ENCODE results near the gene AXIN2.

Gene AXIN2, protein sequence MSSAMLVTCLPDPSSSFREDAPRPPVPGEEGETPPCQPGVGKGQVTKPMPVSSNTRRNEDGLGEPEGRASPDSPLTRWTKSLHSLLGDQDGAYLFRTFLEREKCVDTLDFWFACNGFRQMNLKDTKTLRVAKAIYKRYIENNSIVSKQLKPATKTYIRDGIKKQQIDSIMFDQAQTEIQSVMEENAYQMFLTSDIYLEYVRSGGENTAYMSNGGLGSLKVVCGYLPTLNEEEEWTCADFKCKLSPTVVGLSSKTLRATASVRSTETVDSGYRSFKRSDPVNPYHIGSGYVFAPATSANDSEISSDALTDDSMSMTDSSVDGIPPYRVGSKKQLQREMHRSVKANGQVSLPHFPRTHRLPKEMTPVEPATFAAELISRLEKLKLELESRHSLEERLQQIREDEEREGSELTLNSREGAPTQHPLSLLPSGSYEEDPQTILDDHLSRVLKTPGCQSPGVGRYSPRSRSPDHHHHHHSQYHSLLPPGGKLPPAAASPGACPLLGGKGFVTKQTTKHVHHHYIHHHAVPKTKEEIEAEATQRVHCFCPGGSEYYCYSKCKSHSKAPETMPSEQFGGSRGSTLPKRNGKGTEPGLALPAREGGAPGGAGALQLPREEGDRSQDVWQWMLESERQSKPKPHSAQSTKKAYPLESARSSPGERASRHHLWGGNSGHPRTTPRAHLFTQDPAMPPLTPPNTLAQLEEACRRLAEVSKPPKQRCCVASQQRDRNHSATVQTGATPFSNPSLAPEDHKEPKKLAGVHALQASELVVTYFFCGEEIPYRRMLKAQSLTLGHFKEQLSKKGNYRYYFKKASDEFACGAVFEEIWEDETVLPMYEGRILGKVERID

DNA sequence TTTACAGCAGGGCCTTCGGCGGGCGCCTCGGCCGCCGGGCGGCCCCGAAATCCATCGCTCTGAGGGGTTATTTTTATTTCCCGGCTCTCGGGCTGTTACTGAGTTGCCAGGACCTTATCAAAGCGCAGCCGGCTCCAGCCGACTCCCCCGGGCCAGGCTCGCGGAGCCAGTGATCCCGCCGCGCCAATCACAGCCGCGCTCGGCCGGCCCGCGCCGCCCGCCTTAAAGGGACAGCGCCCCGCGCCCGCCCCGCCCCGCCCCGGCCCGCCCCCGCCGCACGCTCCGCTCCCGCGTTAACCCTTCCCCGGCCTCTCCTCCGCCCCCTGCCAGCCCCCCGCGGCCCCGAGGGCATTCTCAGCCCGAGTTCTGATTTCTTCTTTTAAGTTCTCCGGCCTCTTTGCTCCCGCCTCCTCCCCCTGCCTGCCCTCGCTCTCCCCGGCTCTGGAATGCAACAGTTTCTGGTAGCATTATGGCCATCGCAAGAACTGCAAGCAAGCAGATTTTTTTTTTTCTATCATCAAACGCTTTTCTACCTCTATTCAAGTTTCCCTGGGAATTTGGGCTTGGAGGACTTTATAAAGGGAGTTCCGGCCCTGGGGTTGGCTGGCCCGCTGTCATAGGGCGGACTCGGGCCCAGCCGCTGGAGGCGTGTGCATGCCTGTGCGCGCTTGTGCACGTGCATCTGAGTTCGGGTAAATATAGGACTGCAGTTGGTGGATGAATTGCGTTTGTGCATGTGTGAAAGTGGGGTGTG lies at the start of gene AXIN2:
Gene AXIN2, minus strand, starts transcription at position 197 of the 754 bp plus-strand sequence. CDS start 3,028 bp downstream, outside the sequence.
- no peak for FAIRE-seq

DNA sequence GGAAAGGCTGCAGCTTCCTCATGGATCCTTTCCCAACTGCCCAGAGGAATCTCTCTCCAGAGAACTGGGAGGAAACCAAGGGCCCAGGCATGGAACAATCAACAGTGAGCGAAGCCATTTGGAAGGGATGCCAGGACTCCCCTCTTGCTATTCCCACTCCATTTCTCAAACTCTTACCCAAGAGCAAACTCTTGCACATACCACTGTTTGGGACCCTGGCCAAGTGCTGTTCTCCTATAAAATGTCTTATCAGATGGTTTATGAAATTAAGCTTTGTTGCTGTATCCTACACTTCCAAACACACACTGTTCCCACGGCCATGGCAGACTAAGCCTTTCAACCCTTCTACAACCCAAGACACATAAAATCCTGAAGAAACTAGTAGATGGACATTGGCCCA lies 48.3 kb upstream of the AXIN2 start:
- FAIRE-seq = no peak

DNA sequence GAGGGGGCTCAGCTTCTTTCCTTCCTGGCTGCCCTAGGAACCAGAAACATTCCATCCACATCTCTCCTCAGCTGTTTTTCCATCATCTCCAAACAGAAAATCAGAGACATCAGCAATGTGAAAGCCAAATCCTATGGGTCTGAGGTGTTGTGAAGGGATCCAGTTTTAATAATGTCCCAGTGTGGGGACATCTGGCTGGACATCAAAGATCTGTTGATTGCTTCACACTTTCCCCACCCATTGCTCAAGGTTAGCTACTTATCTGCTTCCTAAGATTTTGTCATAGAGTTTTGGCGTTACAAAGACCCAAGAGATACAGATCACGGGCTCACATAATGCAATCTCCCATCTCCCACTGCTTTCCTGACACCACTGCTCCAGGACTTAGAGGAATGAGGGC lies 47.8 kb upstream of the AXIN2 start:
- FAIRE-seq = no peak

DNA sequence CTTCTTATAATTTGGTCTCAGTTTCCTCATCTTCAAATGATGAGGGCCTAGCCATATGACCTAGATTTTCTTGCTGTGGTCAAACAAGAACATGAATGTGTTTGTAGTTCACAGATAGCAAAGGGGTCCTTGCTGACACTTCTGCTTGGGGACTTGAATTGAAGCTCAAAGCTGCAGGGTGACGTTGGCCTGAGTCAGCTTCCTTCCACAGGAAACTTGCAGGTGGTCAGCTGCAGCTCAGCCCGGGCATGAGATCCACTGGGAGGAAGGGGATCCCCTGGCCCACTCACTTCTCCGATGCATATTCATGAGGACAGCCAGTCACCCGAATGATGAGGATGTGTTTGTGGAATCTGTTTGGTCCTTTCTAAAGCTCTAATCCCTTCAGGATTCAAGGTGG lies 42.6 kb upstream of the AXIN2 start:
- no peak for FAIRE-seq

DNA sequence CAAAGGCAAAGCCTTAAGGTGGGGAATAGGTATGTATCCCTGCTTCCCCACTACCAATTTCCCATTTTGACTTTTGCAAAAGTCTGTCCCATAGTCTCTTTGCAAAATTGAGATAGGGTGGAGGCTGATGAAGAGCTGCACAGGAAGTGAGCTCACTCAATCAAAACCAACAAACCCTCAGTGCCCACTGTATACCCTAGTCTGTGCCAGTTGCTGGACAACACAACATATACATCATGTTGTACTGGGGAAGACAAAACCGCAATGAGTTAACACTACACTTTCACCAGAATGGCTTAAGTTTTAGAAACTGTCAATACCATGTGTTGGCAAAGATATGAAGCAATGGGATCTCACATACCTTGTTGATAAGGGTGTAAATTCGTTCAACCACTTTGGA lies 40.4 kb upstream of the AXIN2 start:
- FAIRE-seq = no peak

DNA sequence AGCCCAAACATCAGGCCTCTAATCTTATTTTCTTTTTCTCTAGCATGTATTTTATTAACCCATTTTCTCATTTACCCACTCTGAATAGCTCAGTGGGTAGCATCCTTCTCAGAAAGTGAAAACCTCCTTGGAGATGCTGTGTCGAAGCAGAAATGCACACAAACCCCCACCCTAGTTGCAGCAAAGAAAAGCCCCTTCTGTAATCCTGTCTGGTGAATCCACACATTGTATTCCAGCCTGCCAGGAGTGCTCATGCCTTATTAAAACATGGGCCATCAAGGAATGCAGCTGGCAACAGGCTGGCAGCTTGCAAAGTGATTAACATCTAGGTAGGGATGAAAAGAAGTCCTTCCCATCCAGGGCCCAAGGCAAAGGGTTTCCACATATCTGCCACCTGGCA lies 39.7 kb upstream of the AXIN2 start:
- no peak for FAIRE-seq

DNA sequence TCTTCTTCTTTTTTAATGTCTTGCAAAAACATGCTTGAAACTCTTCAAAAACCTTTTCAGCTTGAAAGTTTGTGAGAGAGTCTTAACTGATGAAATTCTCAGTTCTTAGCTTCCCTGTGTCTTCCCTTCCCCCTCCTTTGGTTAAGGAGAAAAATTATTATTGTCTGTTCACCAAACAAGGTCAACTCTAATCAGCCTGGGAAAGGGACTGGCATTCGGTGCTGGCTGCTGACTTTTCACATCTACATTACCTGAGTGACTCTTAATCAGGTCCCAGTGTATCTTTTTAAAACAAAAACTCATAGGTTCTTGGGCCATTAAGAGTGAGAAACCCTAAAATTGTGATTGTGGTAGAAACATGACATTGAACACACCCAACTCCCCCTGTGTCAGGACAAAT lies 39.1 kb upstream of the AXIN2 start:
- no peak for FAIRE-seq

DNA sequence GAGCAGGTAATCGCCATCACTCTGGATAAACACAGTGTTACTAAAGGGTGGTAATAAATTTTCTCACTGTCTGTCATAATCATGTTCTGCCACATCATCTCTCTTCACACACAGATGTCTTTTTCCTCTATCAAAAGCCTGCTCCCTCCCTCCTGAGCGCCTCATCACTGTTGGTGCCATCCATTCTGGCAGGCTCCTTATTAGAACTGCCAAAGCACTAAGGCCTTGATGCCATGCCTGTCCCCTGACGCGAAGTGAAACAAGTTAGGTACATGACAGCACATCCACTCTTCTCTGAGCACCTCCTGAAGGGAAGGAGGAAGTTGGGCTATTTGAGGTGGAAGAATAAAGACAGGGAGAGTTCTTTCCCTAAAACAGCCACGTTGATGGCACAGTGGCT lies 38.2 kb upstream of the AXIN2 start:
- FAIRE-seq = no peak

DNA sequence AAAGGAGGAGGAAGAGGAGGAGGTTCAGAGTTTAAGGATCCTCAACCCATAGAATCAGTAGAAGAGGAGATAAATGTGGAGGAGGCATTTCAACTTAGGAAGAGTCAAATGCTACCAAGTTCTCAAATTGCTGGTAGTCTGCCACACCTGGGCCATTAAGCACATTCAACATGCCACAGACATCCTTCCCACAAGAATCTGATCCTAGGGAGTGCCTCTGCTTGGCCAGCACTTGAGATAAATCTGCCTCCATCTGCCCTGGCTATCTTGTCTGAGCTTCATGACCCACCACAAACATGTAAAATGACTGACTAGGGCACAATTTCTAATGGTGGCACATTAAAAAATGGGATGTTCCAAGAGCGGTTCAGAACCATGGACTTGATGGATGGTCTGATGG lies 37.3 kb upstream of the AXIN2 start:
- FAIRE-seq = no peak

DNA sequence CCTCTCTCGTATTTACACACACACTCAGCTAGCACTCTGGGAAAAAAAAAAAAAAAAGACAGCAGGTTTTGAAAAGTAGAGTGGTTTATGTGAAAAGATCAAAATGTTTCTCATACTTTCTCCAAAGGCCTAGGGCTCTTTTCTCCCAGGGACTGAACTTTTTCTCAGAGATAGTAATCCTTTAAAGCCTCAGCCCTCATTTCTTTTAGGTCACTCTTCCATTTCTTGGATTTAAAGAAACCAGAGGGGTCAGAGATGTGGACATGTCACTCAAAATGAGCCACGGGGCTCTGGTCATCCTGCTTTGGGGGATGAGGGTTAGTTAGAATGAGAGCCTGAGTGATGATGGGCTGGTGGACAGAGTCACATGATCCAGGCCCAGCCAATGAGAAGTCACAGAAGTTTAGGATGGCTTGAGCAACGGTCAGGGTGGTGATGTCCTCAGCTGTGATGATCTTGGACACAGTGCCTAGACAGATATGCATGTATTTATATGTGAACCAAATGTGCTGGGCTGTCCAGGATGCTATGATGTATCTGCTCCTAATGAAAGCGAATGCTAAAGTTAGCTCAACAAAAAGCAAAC lies 33.7 kb upstream of the AXIN2 start:
- peak; percentile 21 for FAIRE-seq

DNA sequence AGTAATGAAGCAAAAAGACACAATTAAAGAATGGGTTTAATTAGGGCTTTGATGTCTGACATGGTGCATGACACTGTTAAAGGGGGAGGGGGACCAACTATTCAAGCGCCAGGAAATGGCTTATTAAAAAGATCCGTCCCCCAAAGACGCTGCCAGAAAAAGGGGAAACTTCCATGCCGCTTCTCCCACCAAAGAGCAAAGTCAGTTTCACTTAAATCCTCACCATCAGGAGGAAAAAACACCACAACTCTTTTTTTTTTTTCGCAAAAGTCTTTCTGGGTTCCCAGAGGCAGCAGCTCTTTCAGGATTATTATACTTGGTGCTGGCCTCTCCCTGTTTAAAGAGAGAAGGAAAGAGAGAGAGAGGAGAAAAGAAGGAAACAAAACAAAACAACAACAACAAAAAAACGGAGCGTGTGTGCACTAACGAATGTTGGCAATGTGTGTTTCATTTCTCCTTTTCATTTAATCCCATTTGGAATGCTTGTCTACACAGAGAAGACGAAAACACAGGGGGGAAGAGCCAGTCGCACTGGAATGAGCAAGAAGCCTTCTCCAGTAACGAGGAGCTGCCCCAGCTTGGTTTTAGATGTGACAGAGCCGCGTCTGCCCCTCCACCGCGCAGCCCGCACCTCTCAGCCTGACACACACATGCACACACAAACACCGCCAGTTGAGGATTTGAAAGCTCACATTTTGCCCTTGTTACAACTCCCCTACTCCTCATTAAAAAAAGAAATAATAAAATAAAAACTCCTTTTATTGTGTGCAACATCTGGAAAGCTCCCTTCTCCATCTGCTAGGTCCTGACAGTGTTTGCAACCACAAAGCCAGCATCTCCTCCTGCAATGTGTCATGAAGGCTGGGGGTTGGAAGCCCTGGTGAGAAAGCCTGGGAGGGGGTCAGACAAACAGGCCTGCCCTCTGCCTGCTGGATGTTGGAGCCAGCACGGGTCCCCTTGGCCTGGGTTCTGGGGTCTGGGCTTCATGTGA lies 32.7 kb upstream of the AXIN2 start:
- peak; percentile 92 for FAIRE-seq

DNA sequence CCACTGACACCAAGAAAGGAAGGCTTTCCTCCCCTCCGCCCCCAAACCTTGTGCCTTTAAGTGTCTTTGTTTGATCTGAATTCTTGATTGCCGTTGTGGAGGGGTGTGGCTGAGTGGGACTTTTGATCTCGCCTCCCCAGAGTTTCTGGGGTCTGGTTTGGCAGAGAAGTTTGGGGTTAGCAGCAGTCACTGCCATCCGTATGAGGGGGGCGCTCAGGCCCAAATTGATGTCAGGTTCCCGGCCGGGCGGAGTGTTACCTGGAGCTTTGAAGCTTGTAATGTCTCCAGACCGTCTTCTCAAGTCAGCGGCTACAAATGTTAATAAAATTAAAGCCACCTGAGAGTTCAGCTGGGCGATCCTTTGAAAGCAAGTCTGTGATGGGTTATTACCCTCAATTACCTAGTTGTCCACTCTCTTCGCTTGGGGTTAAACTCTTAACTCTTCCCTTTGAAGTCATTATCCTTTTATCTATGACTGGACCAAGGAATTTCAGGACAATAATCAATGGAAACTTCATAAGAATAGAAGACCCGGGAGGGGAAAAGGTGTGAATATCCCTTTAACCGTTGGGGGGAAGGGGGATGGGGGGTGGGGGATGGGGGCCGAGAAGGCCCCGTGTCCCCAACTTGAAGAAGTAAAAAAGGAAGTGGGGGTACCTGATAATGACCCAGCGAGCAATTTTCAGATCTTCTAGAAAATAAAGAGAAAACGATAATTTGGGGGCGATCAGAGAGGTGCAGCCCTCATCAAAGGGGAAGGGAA lies 31.8 kb upstream of the AXIN2 start:
- FAIRE-seq = no peak

DNA sequence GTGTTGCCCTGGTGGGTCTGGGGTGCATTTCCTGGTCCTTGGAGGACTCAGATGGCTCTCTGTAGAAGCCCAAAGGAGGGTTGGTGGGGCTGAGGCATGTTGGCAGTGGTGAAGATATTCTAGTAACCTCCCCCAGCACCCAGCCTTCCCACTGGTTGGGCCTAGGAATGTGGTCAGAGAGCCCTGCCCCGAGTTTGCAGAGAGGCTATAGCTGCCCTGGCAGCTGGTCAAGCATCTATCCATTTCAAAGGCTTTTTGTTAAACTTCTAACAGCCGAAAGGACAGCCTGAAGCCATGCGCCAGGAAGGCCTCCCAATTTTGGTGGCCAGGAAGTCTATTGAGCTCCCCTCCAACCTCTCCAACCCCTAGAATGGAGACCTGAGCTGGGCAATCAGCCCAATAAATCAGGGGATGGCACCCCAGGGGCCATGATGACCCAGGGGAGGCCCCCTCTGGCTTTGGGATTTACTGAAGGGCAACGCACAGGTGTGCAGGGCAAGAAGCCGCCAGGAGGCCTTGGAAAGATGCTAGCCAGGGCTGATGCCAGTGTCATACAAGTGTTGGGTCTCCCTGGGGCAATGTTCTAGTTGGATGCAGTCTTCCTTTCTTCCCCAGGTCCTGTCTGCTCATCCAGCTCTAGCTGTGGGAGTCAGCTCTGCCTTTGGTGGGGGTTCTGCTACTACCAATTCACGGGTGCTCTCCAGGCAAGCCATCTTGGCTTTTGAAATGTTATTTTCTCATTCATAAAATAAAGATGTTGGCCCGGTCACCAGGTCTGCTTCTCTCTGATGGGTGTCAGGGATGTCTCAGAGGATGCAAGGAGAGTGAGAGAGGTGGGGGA lies 30.9 kb upstream of the AXIN2 start:
- no peak for FAIRE-seq

DNA sequence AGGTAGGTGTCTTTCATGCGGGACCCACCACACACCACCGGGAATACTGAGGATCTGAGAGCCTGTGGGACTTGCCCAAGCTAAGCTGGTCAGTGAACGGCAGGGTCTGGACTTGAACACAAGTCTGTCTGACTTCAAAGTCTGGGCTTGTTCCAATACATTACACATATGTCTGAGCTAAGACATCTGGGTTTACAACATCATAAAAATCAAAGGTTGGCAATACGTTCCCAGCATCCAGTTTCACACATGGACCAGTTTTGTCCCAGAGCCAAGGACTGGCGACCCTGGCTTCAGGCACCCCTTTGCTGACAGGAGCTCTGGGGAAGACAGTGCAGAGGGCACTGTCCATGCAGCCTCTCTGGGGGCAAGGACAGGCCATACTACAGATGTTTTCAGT lies 27.9 kb upstream of the AXIN2 start:
- no peak for FAIRE-seq

DNA sequence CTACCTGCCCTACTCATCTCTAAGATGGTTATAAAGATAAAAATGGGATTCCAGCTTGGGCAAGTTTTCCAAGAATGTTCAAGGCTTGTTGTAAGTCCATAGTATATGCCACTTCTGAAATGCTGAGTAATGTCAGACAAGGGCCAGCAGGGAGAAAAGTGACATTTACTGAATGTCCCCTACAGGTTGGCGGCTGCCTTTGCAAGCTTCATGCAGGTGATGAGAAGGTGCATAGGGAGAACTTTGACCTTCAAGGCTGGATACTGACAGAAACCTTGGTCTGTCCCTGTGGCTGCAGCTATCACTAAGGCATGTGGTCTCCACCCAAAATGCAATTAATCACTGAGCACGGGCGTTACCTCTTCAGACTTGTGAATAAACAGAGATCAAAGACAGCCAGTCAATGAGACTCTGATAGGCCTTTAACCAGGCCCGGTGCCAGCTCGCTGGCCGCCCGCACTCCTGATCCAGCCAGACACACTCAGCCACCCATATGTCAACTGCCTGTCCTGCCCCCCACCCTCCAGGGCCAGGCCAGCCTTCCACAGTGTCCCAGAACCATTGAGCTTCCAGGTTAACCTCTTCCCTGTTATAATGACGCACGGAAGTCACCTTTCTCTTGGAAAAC lies 26.8 kb upstream of the AXIN2 start:
- FAIRE-seq = no peak

DNA sequence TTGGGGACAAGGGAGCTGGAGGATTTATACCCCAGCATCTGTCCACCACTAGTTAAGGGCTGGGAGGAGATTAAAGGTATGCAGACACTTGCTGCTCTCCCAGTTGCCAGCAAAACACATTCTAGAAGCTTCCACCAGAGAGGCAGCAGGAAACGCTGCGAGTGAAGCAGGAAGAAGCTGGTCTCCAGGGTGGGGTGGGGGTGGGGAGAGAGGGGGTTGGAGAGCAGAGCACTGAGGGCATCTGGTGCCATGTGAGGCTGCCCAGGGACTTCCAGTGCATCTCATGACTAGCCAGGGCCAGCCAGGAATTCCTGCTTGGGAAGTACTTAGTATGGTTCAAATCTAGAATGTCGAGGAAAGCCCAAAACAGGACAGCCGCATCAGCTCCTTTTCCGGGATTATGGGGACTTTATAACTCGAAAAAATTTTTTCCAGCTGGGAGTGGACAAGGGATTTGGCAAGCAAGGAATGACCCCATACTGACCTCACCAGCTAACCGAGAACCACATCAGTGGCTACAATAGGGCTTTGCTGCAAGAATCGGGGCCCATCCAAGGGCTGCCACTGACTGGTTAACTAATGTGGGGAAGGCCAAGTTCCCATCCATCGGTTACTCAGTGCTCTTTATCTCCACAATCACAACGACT lies 26.2 kb upstream of the AXIN2 start:
- FAIRE-seq = no peak

DNA sequence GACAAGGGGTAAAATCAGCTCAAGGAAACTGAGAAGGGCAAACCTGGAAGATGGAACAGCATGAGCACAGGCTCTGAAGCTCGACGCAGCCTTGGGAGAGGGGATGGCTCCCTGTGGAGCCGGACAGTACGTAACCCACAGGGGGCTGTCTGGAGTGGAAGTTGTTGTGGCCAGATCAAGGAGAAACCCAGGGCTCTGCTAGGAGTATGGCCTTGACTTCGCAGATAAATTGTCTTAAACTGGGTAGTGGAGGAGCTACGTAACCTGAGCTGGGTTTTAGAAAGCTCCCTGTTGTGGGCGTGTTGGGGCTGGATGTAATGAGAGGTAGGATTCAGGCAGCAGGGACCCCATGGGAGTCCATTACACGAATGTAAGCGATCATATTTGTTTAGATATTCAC lies 25.5 kb upstream of the AXIN2 start:
- FAIRE-seq = no peak

DNA sequence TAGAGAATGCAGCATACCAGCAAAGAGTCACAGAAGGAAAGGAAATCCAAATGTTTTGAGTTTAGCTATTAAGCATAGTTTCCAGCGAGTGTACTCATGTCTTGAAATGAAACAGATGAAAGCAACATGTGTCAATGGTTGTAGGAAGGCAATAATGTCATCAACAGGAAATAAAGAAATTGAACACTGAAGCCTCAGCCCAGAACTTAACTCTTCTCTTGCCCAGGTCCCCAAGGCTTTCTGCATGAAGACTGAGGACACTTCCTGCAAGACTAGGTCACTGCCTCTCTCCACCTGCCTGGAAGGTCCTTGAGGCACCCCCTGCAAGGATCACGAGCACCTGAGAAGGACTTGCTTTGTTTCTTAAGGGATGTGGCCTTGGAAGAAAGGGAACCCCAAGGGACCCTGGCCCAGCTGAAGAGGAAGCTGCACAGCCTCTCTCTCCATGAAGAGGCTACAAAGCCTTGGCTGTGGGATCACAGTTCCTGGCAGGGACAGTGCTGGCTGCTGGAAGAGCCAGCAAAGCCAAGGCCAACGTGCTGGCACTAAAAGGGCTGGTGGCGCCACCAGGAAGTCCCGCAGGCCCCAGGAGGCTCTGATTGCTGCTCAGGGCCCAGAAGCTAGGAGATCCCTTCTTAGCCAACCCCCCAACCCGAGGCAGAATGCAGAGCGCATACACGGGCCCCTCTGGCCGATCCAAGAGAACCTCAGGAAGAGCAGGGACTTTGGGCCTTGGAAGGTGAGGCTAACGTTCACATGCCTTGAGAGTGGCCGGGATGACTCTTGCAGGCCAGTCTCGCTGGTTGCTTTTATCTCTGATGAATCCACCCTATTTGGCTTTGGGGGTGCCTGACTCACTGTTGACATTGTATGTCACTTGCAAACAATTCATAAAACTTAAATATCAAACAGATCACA lies 23.4 kb upstream of the AXIN2 start:
- FAIRE-seq = no peak
